ENCODE data around the gene CRIM1. TPM values are rescaled to one million over a fixed set of nuclear protein-coding genes. Genes with fewer than 3 reads are reported as not detected.

The CRIM1 gene
- total and polyA plus RNA-seq, 2 experiments from 2014 or later: 10.5 to 36.4 TPM

GRCh38 chr2:36455011-36455410 lies 99.4 kb downstream of the CRIM1 start:
- no peak for DNase-seq (ENCODE audit: low spot score)
- Mint-ChIP-seq H3K9me3 (no peaks in the 10 kb centered on the region), H3K4me1 (peaks cover 26% of the 10 kb centered on the region; the same call in 2 of the 3 replicates), H3K27ac (no peak overlapping the region), H3K27me3 (ENCODE audit: insufficient read depth, low read depth, poor library complexity) (no peaks in the 10 kb centered on the region), H3K4me3 (no peak overlapping the region), H3K36me3 (ENCODE audit: low read depth) (peaks cover 3% of the 10 kb centered on the region; the same call in 1 of the 3 replicates)
- H3K36me3 ChIP-seq (ENCODE audit: insufficient read depth): no peaks in the 10 kb centered on the region
- ATAC-seq: no peak
- no peak overlapping the region for H3K4me3 ChIP-seq
- no peak for TF ChIP-seq CREB1 (CRISPR knock-in tag; IDR thresholded peaks at IDR 0.05; ENCODE audit: low read depth)
- no peak for TF ChIP-seq ZNF462 (CRISPR knock-in tag; IDR thresholded peaks at IDR 0.05)
- no peak for TF ChIP-seq EZH2phosphoT487 (IDR thresholded peaks at IDR 0.05; ENCODE audit: unreplicated experiment)
- TF ChIP-seq ZNF331 (CRISPR knock-in tag; IDR thresholded peaks at IDR 0.05; ENCODE audit: low read depth): no peak
- no peaks in the 10 kb centered on the region; the same call in 1 of the 2 replicates for H4K20me1 ChIP-seq (replicated peaks; ENCODE audit: insufficient read depth)
- H2AFZ ChIP-seq: no peak overlapping the region
- no peaks in the 10 kb centered on the region for H3K9me2 ChIP-seq (ENCODE audit: insufficient read depth)
- H3K27me3 ChIP-seq (ENCODE audit: insufficient read depth): no peaks in the 10 kb centered on the region
- no peak overlapping the region for H3K27ac ChIP-seq (ENCODE audit: low read depth)
- peaks cover 20% of the 10 kb centered on the region; the same call in 1 of the 2 replicates for H3K79me2 ChIP-seq (replicated peaks; ENCODE audit: insufficient read depth)
- no peak overlapping the region for H3K4me2 ChIP-seq
- peaks cover 55% of the 10 kb centered on the region for H3K4me1 ChIP-seq (ENCODE audit: insufficient read depth)
- H3F3A ChIP-seq (replicated peaks; ENCODE audit: low read depth): no peaks in the 10 kb centered on the region

- Histone ChIP-seq H3K27ac (ENCODE audit: low read depth) (peak overlapping the region; percentile 33; the same call in 1 of the 2 replicates), H3K79me2 (replicated peaks; ENCODE audit: insufficient read depth) (peaks cover 20% of the 10 kb centered on the region; the same call in 1 of the 2 replicates), H3K4me2 (no peak overlapping the region), H4K20me1 (replicated peaks; ENCODE audit: insufficient read depth) (no peaks in the 10 kb centered on the region; the same call in 1 of the 2 replicates), H3K4me3 (no peak overlapping the region), H3K9me2 (ENCODE audit: insufficient read depth) (no peaks in the 10 kb centered on the region), H3K27me3 (ENCODE audit: insufficient read depth) (no peaks in the 10 kb centered on the region), H3K36me3 (ENCODE audit: insufficient read depth) (no peaks in the 10 kb centered on the region), H3K4me1 (ENCODE audit: insufficient read depth) (peaks cover 63% of the 10 kb centered on the region), H2AFZ (no peak overlapping the region), H3F3A (replicated peaks; ENCODE audit: low read depth) (0 out of 2 replicates have a peak, but pooled peaks cover 4% of the 10 kb centered on the region)
- DNase-seq (ENCODE audit: low spot score) (peak; percentile 51), ATAC-seq (peak; percentile 11)
- H3K9me3 Mint-ChIP-seq: no peaks in the 10 kb centered on the region
- no peak overlapping the region for H3K4me3 Mint-ChIP-seq
- no peaks in the 10 kb centered on the region for H3K27me3 Mint-ChIP-seq (ENCODE audit: insufficient read depth, low read depth, poor library complexity)
- no peaks in the 10 kb centered on the region; the same call in 2 of the 3 replicates for H3K36me3 Mint-ChIP-seq (ENCODE audit: low read depth)
- H3K27ac Mint-ChIP-seq: no peak overlapping the region
- H3K4me1 Mint-ChIP-seq: peaks cover 26% of the 10 kb centered on the region; the same call in 2 of the 3 replicates
- TF ChIP-seq ZNF114 (CRISPR knock-in tag; IDR thresholded peaks at IDR 0.05): no peak
- TF ChIP-seq EZH2phosphoT487 (IDR thresholded peaks at IDR 0.05; ENCODE audit: unreplicated experiment): no peak
- no peak for TF ChIP-seq EZH2 (IDR thresholded peaks at IDR 0.05; ENCODE audit: low read depth, unreplicated experiment)
- TF ChIP-seq, protein P1, sequence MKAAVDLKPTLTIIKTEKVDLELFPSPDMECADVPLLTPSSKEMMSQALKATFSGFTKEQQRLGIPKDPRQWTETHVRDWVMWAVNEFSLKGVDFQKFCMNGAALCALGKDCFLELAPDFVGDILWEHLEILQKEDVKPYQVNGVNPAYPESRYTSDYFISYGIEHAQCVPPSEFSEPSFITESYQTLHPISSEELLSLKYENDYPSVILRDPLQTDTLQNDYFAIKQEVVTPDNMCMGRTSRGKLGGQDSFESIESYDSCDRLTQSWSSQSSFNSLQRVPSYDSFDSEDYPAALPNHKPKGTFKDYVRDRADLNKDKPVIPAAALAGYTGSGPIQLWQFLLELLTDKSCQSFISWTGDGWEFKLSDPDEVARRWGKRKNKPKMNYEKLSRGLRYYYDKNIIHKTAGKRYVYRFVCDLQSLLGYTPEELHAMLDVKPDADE (IDR thresholded peaks at IDR 0.05): no peak
- TF ChIP-seq, protein P2, sequence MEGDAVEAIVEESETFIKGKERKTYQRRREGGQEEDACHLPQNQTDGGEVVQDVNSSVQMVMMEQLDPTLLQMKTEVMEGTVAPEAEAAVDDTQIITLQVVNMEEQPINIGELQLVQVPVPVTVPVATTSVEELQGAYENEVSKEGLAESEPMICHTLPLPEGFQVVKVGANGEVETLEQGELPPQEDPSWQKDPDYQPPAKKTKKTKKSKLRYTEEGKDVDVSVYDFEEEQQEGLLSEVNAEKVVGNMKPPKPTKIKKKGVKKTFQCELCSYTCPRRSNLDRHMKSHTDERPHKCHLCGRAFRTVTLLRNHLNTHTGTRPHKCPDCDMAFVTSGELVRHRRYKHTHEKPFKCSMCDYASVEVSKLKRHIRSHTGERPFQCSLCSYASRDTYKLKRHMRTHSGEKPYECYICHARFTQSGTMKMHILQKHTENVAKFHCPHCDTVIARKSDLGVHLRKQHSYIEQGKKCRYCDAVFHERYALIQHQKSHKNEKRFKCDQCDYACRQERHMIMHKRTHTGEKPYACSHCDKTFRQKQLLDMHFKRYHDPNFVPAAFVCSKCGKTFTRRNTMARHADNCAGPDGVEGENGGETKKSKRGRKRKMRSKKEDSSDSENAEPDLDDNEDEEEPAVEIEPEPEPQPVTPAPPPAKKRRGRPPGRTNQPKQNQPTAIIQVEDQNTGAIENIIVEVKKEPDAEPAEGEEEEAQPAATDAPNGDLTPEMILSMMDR (conservative IDR thresholded peaks at IDR 0.05; ENCODE audit: low read depth in 2 of 2): no peak
- TF ChIP-seq STAT1 (IDR thresholded peaks at IDR 0.05; ENCODE audit: unreplicated experiment): no peak
- no peak for TF ChIP-seq ZNF331 (CRISPR knock-in tag; IDR thresholded peaks at IDR 0.05; ENCODE audit: low read depth)
These were observed 100.2 kb downstream of the CRIM1 start for GRCh38 chr2:36455788-36456187.
